ENCODE measurements around the gene JUNB. TPM values are rescaled to one million over a fixed set of nuclear protein-coding genes. Genes with fewer than 3 reads are reported as not detected.

Gene JUNB
- total and polyA plus RNA-seq, 4 donors = 111 to 689 (median 163) TPM

GRCh38 chr19:12752056-12752781 is 39.1 kb upstream of the JUNB start:
- ATAC-seq (ENCODE audit: insufficient read depth, low FRiP score) (no peak), DNase-seq (no peak)
- WGBS, 2 donors = 83 to 86% methylated on average over 23 of the region's 23 CpGs
- no peak overlapping the region for H3K4me3 ChIP-seq
- H3K4me1 ChIP-seq (ENCODE audit: control insufficient read depth in 5 of 5, insufficient read depth in 5 of 5, low read length in 5 of 5) = peaks cover 0 to 4% (median 0%) of the 10 kb centered on the region in 5 donors
- peaks cover 0 to 16% (median 6%) of the 10 kb centered on the region in 3 donors for H3K27me3 ChIP-seq (ENCODE audit: control insufficient read depth in 3 of 3, insufficient read depth in 3 of 3, low read length in 2 of 3)
- no peak for TF ChIP-seq CTCF (IDR thresholded peaks at IDR 0.05; ENCODE audit: control extremely low read depth, extremely low read depth)
- H3K9ac ChIP-seq (ENCODE audit: insufficient read depth in 1 of 2, low read length in 2 of 2) = no peak overlapping the region
- H3K36me3 ChIP-seq (ENCODE audit: control insufficient read depth in 4 of 4, insufficient read depth in 4 of 4, low read length in 4 of 4) = peaks cover 5 to 12% (median 7%) of the 10 kb centered on the region in 4 donors
- H3K27ac ChIP-seq (ENCODE audit: low read depth in 1 of 2, low read length in 1 of 2) = no peak overlapping the region
- peaks cover 0 to 7% (median 2%) of the 10 kb centered on the region in 4 donors for H3K9me3 ChIP-seq (ENCODE audit: control insufficient read depth in 4 of 4, insufficient read depth in 3 of 4, low read length in 3 of 4)

- H3K36me3 ChIP-seq (ENCODE audit: control insufficient read depth in 4 of 4, insufficient read depth in 4 of 4, low read length in 4 of 4) = no peaks in the 10 kb centered on the region
- no peak overlapping the region for H3K4me3 ChIP-seq
- no peaks in the 10 kb centered on the region for H3K9me3 ChIP-seq (ENCODE audit: control insufficient read depth in 4 of 4, insufficient read depth in 3 of 4, low read length in 3 of 4)
- no peak for ATAC-seq (ENCODE audit: insufficient read depth, low FRiP score)
- H3K27me3 ChIP-seq (ENCODE audit: control insufficient read depth in 3 of 3, insufficient read depth in 3 of 3, low read length in 2 of 3) = peaks cover 0 to 14% (median 6%) of the 10 kb centered on the region in 3 donors
- WGBS, 2 donors = 65 to 73% methylated on average over 44 to 50 of the region's 50 CpGs
- no peak for TF ChIP-seq CTCF (IDR thresholded peaks at IDR 0.05; ENCODE audit: control extremely low read depth, extremely low read depth)
- H3K4me1 ChIP-seq (ENCODE audit: control insufficient read depth in 5 of 5, insufficient read depth in 5 of 5, low read length in 5 of 5) = peaks cover 0 to 7% (median 0%) of the 10 kb centered on the region in 5 donors
- DNase-seq = no peak
- no peak overlapping the region for H3K9ac ChIP-seq (ENCODE audit: insufficient read depth in 1 of 2, low read length in 2 of 2)
- no peak overlapping the region for H3K27ac ChIP-seq (ENCODE audit: low read depth in 1 of 2, low read length in 1 of 2)
Observed at GRCh38 chr19:12754465-12755196, 36.7 kb upstream of the JUNB start.

GRCh38 chr19:12756150-12756883 is 35.0 kb upstream of the JUNB start:
- H3K27me3 ChIP-seq (ENCODE audit: control insufficient read depth in 3 of 3, insufficient read depth in 3 of 3, low read length in 2 of 3) = no peaks in the 10 kb centered on the region
- ATAC-seq (ENCODE audit: insufficient read depth, low FRiP score) (no peak), DNase-seq (no peak)
- H3K36me3 ChIP-seq (ENCODE audit: control insufficient read depth in 4 of 4, insufficient read depth in 4 of 4, low read length in 4 of 4) = no peaks in the 10 kb centered on the region
- no peak overlapping the region for H3K9ac ChIP-seq (ENCODE audit: insufficient read depth in 1 of 2, low read length in 2 of 2)
- WGBS, 2 donors = 87 to 94% methylated on average over 19 of the region's 19 CpGs
- no peak for TF ChIP-seq CTCF (IDR thresholded peaks at IDR 0.05; ENCODE audit: control extremely low read depth, extremely low read depth)
- no peaks in the 10 kb centered on the region for H3K9me3 ChIP-seq (ENCODE audit: control insufficient read depth in 4 of 4, insufficient read depth in 3 of 4, low read length in 3 of 4)
- H3K4me1 ChIP-seq (ENCODE audit: control insufficient read depth in 5 of 5, insufficient read depth in 5 of 5, low read length in 5 of 5) = peaks cover 0 to 7% (median 0%) of the 10 kb centered on the region in 5 donors
- no peak overlapping the region for H3K4me3 ChIP-seq
- no peak overlapping the region for H3K27ac ChIP-seq (ENCODE audit: low read depth in 1 of 2, low read length in 1 of 2)
